Mesodermal cell (in vitro differentiated cells): ENCODE data around the gene ANKRD1.
A peak's percentile ranks its signal among the peaks of the same experiment; 100 is the strongest.
"Not testable (repeated sequence)": the region's sequence is repeated elsewhere in the genome, so short reads cannot be mapped to it uniquely, and the experiment has no call there.

Experiments used
- H3K27ac ChIP-seq: 2 replicates; pipeline ENCODE4 v1.7.0; 2013; ENCODE audit warnings: mild to moderate bottlenecking, low read depth, low read length, moderate library complexity; ENCODE audit not compliant: severe bottlenecking
- H3K36me3 ChIP-seq: 2 replicates; pipeline ENCODE4 v1.7.1; 2013; ENCODE audit warnings: mild to moderate bottlenecking, low read length, moderate library complexity; ENCODE audit not compliant: control insufficient read depth, insufficient read depth
- H3K4me1 ChIP-seq: one replicate; pipeline ENCODE4 v1.7.1; 2013; ENCODE audit warnings: mild to moderate bottlenecking, low read length; ENCODE audit not compliant: insufficient read depth, control insufficient read depth, poor library complexity, severe bottlenecking
- H3K4me3 ChIP-seq: 2 replicates; pipeline ENCODE4 v1.7.0; 2013; ENCODE audit warnings: low read length, control low read depth, mild to moderate bottlenecking; ENCODE audit not compliant: insufficient read depth, poor library complexity, severe bottlenecking; ENCODE audit errors: extremely low read depth
- H3K9me3 ChIP-seq: 2 replicates; pipeline ENCODE4 v1.7.1; 2013; ENCODE audit warnings: mild to moderate bottlenecking, low read length, moderate library complexity; ENCODE audit not compliant: control insufficient read depth
- WGBS, 2 experiments: methylation state at CpG; one replicate each; pipeline ENCODE4 v1.1.5; 2013; ENCODE audit warnings: missing lambda C conversion rate in 2 of 2; ENCODE audit not compliant: insufficient coverage in 2 of 2; 5-methylcytosine and 5-hydroxymethylcytosine counted together

ANKRD1 gene

GRCh38 chr10:90959826-90960225, 38.9 kb upstream of the ANKRD1 start:
- no peaks in the 10 kb centered on the region for H3K36me3 ChIP-seq
- H3K4me1 ChIP-seq, result peaks cover 20% of the 10 kb centered on the region
- no peaks in the 10 kb centered on the region for H3K9me3 ChIP-seq
- WGBS, 2 experiments, result 100% methylated on average over 1 of the region's 1 CpG; no CpG with 5 or more reads in 1 of the 2 experiments
- H3K27ac ChIP-seq, result peak overlapping the region; percentile 41
- no peak overlapping the region for H3K4me3 ChIP-seq

GRCh38 chr10:90958781-90959180, 37.9 kb upstream of the ANKRD1 start:
- 84 to 86% methylated on average over 1 of the region's 6 CpGs for WGBS, 2 experiments
- H3K4me3 ChIP-seq, result no peak overlapping the region
- no peaks in the 10 kb centered on the region for H3K36me3 ChIP-seq
- H3K4me1 ChIP-seq, result peaks cover 18% of the 10 kb centered on the region
- H3K9me3 ChIP-seq, result no peaks in the 10 kb centered on the region
- no peak overlapping the region for H3K27ac ChIP-seq

GRCh38 chr10:90947030-90947960, 26.4 kb upstream of the ANKRD1 start:
- H3K36me3 ChIP-seq, result no peaks in the 10 kb centered on the region
- peaks cover 11% of the 10 kb centered on the region for H3K4me1 ChIP-seq
- peaks cover 19% of the 10 kb centered on the region for H3K9me3 ChIP-seq
- 94 to 100% methylated on average over 3 of the region's 5 CpGs for WGBS, 2 experiments
- no peak overlapping the region for H3K4me3 ChIP-seq
- H3K27ac ChIP-seq, result peak overlapping the region; percentile 55

- WGBS, 2 experiments, result 100% methylated on average over 4 of the region's 4 CpGs; no CpG with 5 or more reads in 1 of the 2 experiments
- peaks cover 15% of the 10 kb centered on the region for H3K9me3 ChIP-seq
- H3K36me3 ChIP-seq, result no peaks in the 10 kb centered on the region
- H3K4me1 ChIP-seq, result peaks cover 11% of the 10 kb centered on the region
- no peak overlapping the region for H3K27ac ChIP-seq
- no peak overlapping the region for H3K4me3 ChIP-seq
These were observed 24.7 kb upstream of the ANKRD1 start for GRCh38 chr10:90945491-90946070.

GRCh38 chr10:90944749-90945148, 23.9 kb upstream of the ANKRD1 start:
- H3K36me3 ChIP-seq, result no peaks in the 10 kb centered on the region
- H3K4me3 ChIP-seq, result no peak overlapping the region
- H3K4me1 ChIP-seq, result peaks cover 11% of the 10 kb centered on the region
- H3K9me3 ChIP-seq, result peaks cover 8% of the 10 kb centered on the region
- no CpG with 5 or more reads among the region's 1 CpG for WGBS, 2 experiments
- no peak overlapping the region for H3K27ac ChIP-seq

GRCh38 chr10:90942980-90943379, 22.1 kb upstream of the ANKRD1 start:
- WGBS, 2 experiments, result 100% methylated on average over 2 of the region's 3 CpGs; no CpG with 5 or more reads in 1 of the 2 experiments
- not testable (repeated sequence) for H3K36me3 ChIP-seq, H3K4me3 ChIP-seq, H3K9me3 ChIP-seq, H3K27ac ChIP-seq
- peaks cover 19% of the 10 kb centered on the region for H3K4me1 ChIP-seq

- Histone ChIP-seq H3K27ac (no peak overlapping the region), H3K9me3 (no peaks in the 10 kb centered on the region), H3K4me1 (peaks cover 36% of the 10 kb centered on the region), H3K4me3 (no peak overlapping the region), H3K36me3 (no peaks in the 10 kb centered on the region)
- WGBS, 2 experiments, result 91 to 100% methylated on average over 4 to 6 of the region's 6 CpGs
These were observed 18.8 kb upstream of the ANKRD1 start for GRCh38 chr10:90939648-90940047.

GRCh38 chr10:90939116-90939515, 18.2 kb upstream of the ANKRD1 start:
- Histone ChIP-seq H3K36me3 (no peaks in the 10 kb centered on the region), H3K9me3 (no peaks in the 10 kb centered on the region), H3K27ac (no peak overlapping the region), H3K4me3 (no peak overlapping the region), H3K4me1 (peaks cover 41% of the 10 kb centered on the region)
- no CpG with 5 or more reads among the region's 1 CpG for WGBS, 2 experiments

- Histone ChIP-seq H3K4me3 (no peak overlapping the region), H3K36me3 (no peaks in the 10 kb centered on the region), H3K27ac (peak overlapping the region; percentile 66), H3K4me1 (peaks cover 54% of the 10 kb centered on the region), H3K9me3 (no peaks in the 10 kb centered on the region)
- 76 to 86% methylated on average over 4 of the region's 8 CpGs for WGBS, 2 experiments
These were observed 16.9 kb upstream of the ANKRD1 start for GRCh38 chr10:90937645-90938258.

- Histone ChIP-seq H3K36me3 (no peaks in the 10 kb centered on the region), H3K4me1 (peaks cover 66% of the 10 kb centered on the region), H3K4me3 (no peak overlapping the region), H3K27ac (peak overlapping the region; percentile 66), H3K9me3 (no peaks in the 10 kb centered on the region)
- 84 to 100% methylated on average over 2 of the region's 2 CpGs for WGBS, 2 experiments
These were observed 15.4 kb upstream of the ANKRD1 start for GRCh38 chr10:90936276-90936659.
